Neural cell (in vitro differentiated cells): ENCODE results near the gene ADGRF3. TPM values are rescaled to one million over a fixed set of nuclear protein-coding genes. Genes with fewer than 3 reads are reported as not detected.

Experiments used
- H2AFZ ChIP-seq: fragments of 200-600, 300-800 bp; sonication (generic), shearing (Covaris generic); 2 replicates; pipeline ENCODE4 v1.6.0; 2014; ENCODE audit warnings: low read depth, mild to moderate bottlenecking, antibody characterized with exemption, low read length, moderate library complexity
- H3F3A ChIP-seq: fragments of 200-600 bp; shearing (Covaris generic); 2 replicates; pipeline ENCODE4 v1.6.1; 2016; ENCODE audit warnings: mild to moderate bottlenecking, moderate library complexity, mixed read lengths, antibody characterized with exemption, low read length; ENCODE audit not compliant: insufficient read depth, poor library complexity, severe bottlenecking
- H3K27ac ChIP-seq: fragments of 200-600, 300-800 bp; sonication (generic), shearing (Covaris generic); 2 replicates; pipeline ENCODE4 v1.5.1; 2014; ENCODE audit warnings: mild to moderate bottlenecking, low read length, moderate library complexity
- H3K27me3 ChIP-seq: fragments of 300-800, 200-600 bp; sonication (generic), shearing (Covaris generic); 2 replicates; pipeline ENCODE4 v1.6.0; 2014; ENCODE audit warnings: mild to moderate bottlenecking, low read depth, low read length, moderate library complexity; ENCODE audit not compliant: insufficient read depth
- H3K36me3 ChIP-seq: fragments of 300-800, 200-600 bp; sonication (generic), shearing (Covaris generic); 2 replicates; pipeline ENCODE4 v1.5.1; 2014; ENCODE audit warnings: mild to moderate bottlenecking, antibody characterized with exemption, low read length, moderate library complexity; ENCODE audit not compliant: insufficient read depth
- H3K4me2 ChIP-seq: fragments of 300-800, 200-600 bp; sonication (generic), shearing (Covaris generic); 2 replicates; pipeline ENCODE4 v1.6.0; 2014; ENCODE audit warnings: mild to moderate bottlenecking, low read length
- H3K4me3 ChIP-seq: fragments of 300-800, 200-600 bp; sonication (generic), shearing (Covaris generic); 2 replicates; pipeline ENCODE4 v1.5.1; 2014; ENCODE audit warnings: mild to moderate bottlenecking, low read length, moderate library complexity
- H3K79me2 ChIP-seq: fragments of 200-600 bp; shearing (Covaris generic); replicated peaks from 2 replicates; pipeline ENCODE4 v1.6.0; 2014; ENCODE audit warnings: mild to moderate bottlenecking, low read length, moderate library complexity; ENCODE audit not compliant: insufficient read depth
- H3K9ac ChIP-seq: fragments of 300-800, 200-600 bp; sonication (generic), shearing (Covaris generic); 2 replicates; pipeline ENCODE4 v1.6.1; 2016; ENCODE audit warnings: mild to moderate bottlenecking, low read length, mixed read lengths
- H3K9me2 ChIP-seq: fragments of 200-600 bp; shearing (Covaris generic); 2 replicates; pipeline ENCODE4 v1.6.1; 2016; ENCODE audit warnings: mild to moderate bottlenecking, low read length, mixed read lengths; ENCODE audit not compliant: insufficient read depth
- H3K9me3 ChIP-seq: fragments of 200-600, 300-800 bp; sonication (generic), shearing (Covaris generic); 2 replicates; pipeline ENCODE4 v1.6.1; 2016; ENCODE audit warnings: mild to moderate bottlenecking, mixed run types, low read length, moderate library complexity, mixed read lengths
- H4K20me1 ChIP-seq: fragments of 200-600 bp; shearing (Covaris generic); 2 replicates; pipeline ENCODE4 v1.6.1; 2016; ENCODE audit warnings: mild to moderate bottlenecking, mixed run types; ENCODE audit not compliant: insufficient read depth
- CTCF ChIP-seq: fragments of 450-650 bp; IDR thresholded peaks from 2 replicates; pipeline ENCODE4 v1.5.1; 2014; ENCODE audit warnings: antibody characterized with exemption, mild to moderate bottlenecking, moderate library complexity; ENCODE audit not compliant: poor library complexity, severe bottlenecking
- EP300 ChIP-seq: fragments of 450-650 bp; conservative IDR thresholded peaks from 2 replicates; pipeline ENCODE4 v1.6.1; 2014; ENCODE audit warnings: antibody characterized with exemption, mild to moderate bottlenecking, moderate library complexity; ENCODE audit not compliant: poor library complexity, severe bottlenecking
- EZH2 ChIP-seq: fragments of 200-600, 300-800 bp; shearing (Covaris generic), sonication (generic); IDR thresholded peaks from 2 replicates; pipeline ENCODE4 v1.6.1; 2014; ENCODE audit warnings: antibody characterized with exemption, low read length, borderline replicate concordance, mild to moderate bottlenecking; ENCODE audit not compliant: insufficient read depth, poor library complexity, severe bottlenecking
- MXI1 ChIP-seq: fragments of 450-650 bp; conservative IDR thresholded peaks from 2 replicates; pipeline ENCODE4 v1.6.1; 2014; ENCODE audit warnings: antibody characterized with exemption, mild to moderate bottlenecking; ENCODE audit not compliant: poor library complexity, severe bottlenecking
- POLR2AphosphoS5 ChIP-seq: IDR thresholded peaks from 2 replicates; pipeline ENCODE4 v1.6.1; 2012
- RAD21 ChIP-seq: fragments of 450-650 bp; conservative IDR thresholded peaks from 2 replicates; pipeline ENCODE4 v1.6.1; 2014; ENCODE audit warnings: antibody characterized with exemption, mild to moderate bottlenecking, moderate library complexity
- REST ChIP-seq: IDR thresholded peaks from 2 replicates; pipeline ENCODE4 v1.6.1; 2012; ENCODE audit warnings: borderline replicate concordance
- SMC3 ChIP-seq: fragments of 450-650 bp; conservative IDR thresholded peaks from 2 replicates; pipeline ENCODE4 v1.6.1; 2014; ENCODE audit warnings: antibody characterized with exemption, mild to moderate bottlenecking, moderate library complexity; ENCODE audit not compliant: poor library complexity
- TAF1 ChIP-seq: IDR thresholded peaks from 2 replicates; pipeline ENCODE4 v1.6.1; 2012; ENCODE audit warnings: low read depth
- polyA plus RNA-seq: library from polyadenylated mRNA; depleted of rRNA; stranded (reverse); fragments of >200 nt; gene quantifications from 2 replicates; pipeline ENCODE4 v1.2.3, GENCODE V29; 2014

The ADGRF3 gene
- polyA plus RNA-seq, 1 donor from 2014 or later = 0.42 TPM

- H3K27me3 ChIP-seq = no peaks in the 10 kb centered on the region
- no peak overlapping the region for H3K27ac ChIP-seq
- H3K36me3 ChIP-seq = no peaks in the 10 kb centered on the region
- H3K4me2 ChIP-seq = no peak overlapping the region
- H4K20me1 ChIP-seq = no peaks in the 10 kb centered on the region
- H3K79me2 ChIP-seq = no peaks in the 10 kb centered on the region
- no peaks in the 10 kb centered on the region for H3K9me3 ChIP-seq
- no peak overlapping the region for H3K4me3 ChIP-seq
- H2AFZ ChIP-seq = no peak overlapping the region
- H3K9me2 ChIP-seq = no peaks in the 10 kb centered on the region
- H3K9ac ChIP-seq = no peak overlapping the region
- no peaks in the 10 kb centered on the region for H3F3A ChIP-seq
- TF ChIP-seq REST (no peak), EP300 (no peak), POLR2AphosphoS5 (no peak), TAF1 (no peak), CTCF (no peak), EZH2 (no peak), RAD21 (no peak), SMC3 (no peak), MXI1 (no peak)
Observed at GRCh38 chr2:26318950-26319349, 27.6 kb downstream of the ADGRF3 start.

- H4K20me1 ChIP-seq = no peaks in the 10 kb centered on the region
- H3K4me3 ChIP-seq = no peak overlapping the region
- H2AFZ ChIP-seq = no peak overlapping the region
- no peak for TF ChIP-seq RAD21
- TF ChIP-seq REST = no peak
- no peak for TF ChIP-seq EP300
- TF ChIP-seq POLR2AphosphoS5 = no peak
- TF ChIP-seq SMC3 = no peak
- no peak for TF ChIP-seq MXI1
- no peak for TF ChIP-seq EZH2
- TF ChIP-seq CTCF = no peak
- no peak for TF ChIP-seq TAF1
- H3K27me3 ChIP-seq = no peaks in the 10 kb centered on the region
- H3K9me3 ChIP-seq = no peaks in the 10 kb centered on the region
- no peaks in the 10 kb centered on the region for H3K36me3 ChIP-seq
- no peaks in the 10 kb centered on the region for H3K9me2 ChIP-seq
- H3K4me2 ChIP-seq = no peak overlapping the region
- no peaks in the 10 kb centered on the region for H3F3A ChIP-seq
- H3K27ac ChIP-seq = no peak overlapping the region
- H3K9ac ChIP-seq = no peak overlapping the region
- no peaks in the 10 kb centered on the region for H3K79me2 ChIP-seq
Observed at GRCh38 chr2:26317377-26318105, 29.0 kb downstream of the ADGRF3 start.
